Activated naive CD4-positive, alpha-beta T cell treated with anti-CD3 and anti-CD28 coated beads, Interleukin-2, amount 50 U/mL, for 24 hours (primary cell): ENCODE results near the gene RPAP3.

Experiments used
- H3K27ac Mint-ChIP-seq: one replicate; pipeline ENCODE4 v1.8.0; 2021; ENCODE audit warnings: mild to moderate bottlenecking, mixed read lengths
- H3K27me3 Mint-ChIP-seq: one replicate; pipeline ENCODE4 v1.8.0; 2021; ENCODE audit warnings: mixed read lengths
- H3K36me3 Mint-ChIP-seq: one replicate; pipeline ENCODE4 v1.8.0; 2021; ENCODE audit warnings: mixed read lengths
- H3K4me1 Mint-ChIP-seq: one replicate; pipeline ENCODE4 v1.8.0; 2021; ENCODE audit warnings: mixed read lengths
- H3K4me3 Mint-ChIP-seq: one replicate; pipeline ENCODE4 v1.8.0; 2021; ENCODE audit warnings: mild to moderate bottlenecking, mixed read lengths
- H3K9me3 Mint-ChIP-seq: one replicate; pipeline ENCODE4 v1.8.0; 2021; ENCODE audit warnings: mixed read lengths

Gene RPAP3

GRCh38 chr12:47734725-47735480 is 29.1 kb upstream of the RPAP3 start:
- no peaks in the 10 kb centered on the region for H3K36me3 Mint-ChIP-seq
- peaks cover 6% of the 10 kb centered on the region for H3K4me1 Mint-ChIP-seq
- H3K4me3 Mint-ChIP-seq: no peak overlapping the region
- H3K27ac Mint-ChIP-seq: no peak overlapping the region
- no peaks in the 10 kb centered on the region for H3K9me3 Mint-ChIP-seq
- no peaks in the 10 kb centered on the region for H3K27me3 Mint-ChIP-seq

- no peaks in the 10 kb centered on the region for H3K27me3 Mint-ChIP-seq
- no peak overlapping the region for H3K4me3 Mint-ChIP-seq
- H3K9me3 Mint-ChIP-seq: no peaks in the 10 kb centered on the region
- H3K27ac Mint-ChIP-seq: no peak overlapping the region
- no peaks in the 10 kb centered on the region for H3K36me3 Mint-ChIP-seq
- no peaks in the 10 kb centered on the region for H3K4me1 Mint-ChIP-seq
Measured at GRCh38 chr12:47733142-47733541, 27.3 kb upstream of the RPAP3 start.

GRCh38 chr12:47732504-47732903 is 26.7 kb upstream of the RPAP3 start:
- Mint-ChIP-seq H3K27ac (no peak overlapping the region), H3K4me3 (no peak overlapping the region), H3K9me3 (no peaks in the 10 kb centered on the region), H3K27me3 (no peaks in the 10 kb centered on the region), H3K4me1 (no peaks in the 10 kb centered on the region), H3K36me3 (no peaks in the 10 kb centered on the region)

DNA sequence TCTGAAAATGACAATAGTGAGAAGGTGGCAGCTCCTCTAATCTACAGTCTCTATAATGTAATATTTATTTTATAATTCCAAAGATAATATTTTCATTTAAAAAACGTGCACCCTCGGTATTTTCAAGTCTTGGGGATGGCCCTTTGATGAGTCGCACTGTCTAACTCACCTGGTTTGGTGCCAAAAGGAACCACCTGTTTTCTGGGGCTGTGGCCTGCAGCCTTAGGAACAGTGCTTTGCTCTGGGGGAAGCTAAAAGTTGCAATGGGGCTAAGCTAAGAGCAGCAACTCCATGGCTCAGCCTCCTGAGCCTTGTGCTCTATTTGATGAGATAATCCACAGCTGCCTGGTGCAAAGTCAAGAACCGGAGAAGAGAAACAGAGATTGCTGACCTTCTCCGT is 25.9 kb upstream of the RPAP3 start:
- no peaks in the 10 kb centered on the region for H3K27me3 Mint-ChIP-seq
- no peaks in the 10 kb centered on the region for H3K36me3 Mint-ChIP-seq
- H3K27ac Mint-ChIP-seq: no peak overlapping the region
- H3K4me1 Mint-ChIP-seq: no peaks in the 10 kb centered on the region
- H3K9me3 Mint-ChIP-seq: no peaks in the 10 kb centered on the region
- no peak overlapping the region for H3K4me3 Mint-ChIP-seq

GRCh38 chr12:47730341-47730744 is 24.5 kb upstream of the RPAP3 start:
- H3K27ac Mint-ChIP-seq: no peak overlapping the region
- no peaks in the 10 kb centered on the region for H3K4me1 Mint-ChIP-seq
- no peak overlapping the region for H3K4me3 Mint-ChIP-seq
- no peaks in the 10 kb centered on the region for H3K27me3 Mint-ChIP-seq
- H3K9me3 Mint-ChIP-seq: no peaks in the 10 kb centered on the region
- H3K36me3 Mint-ChIP-seq: no peaks in the 10 kb centered on the region

- no peaks in the 10 kb centered on the region for H3K27me3 Mint-ChIP-seq
- no peak overlapping the region for H3K27ac Mint-ChIP-seq
- H3K4me1 Mint-ChIP-seq: no peaks in the 10 kb centered on the region
- H3K36me3 Mint-ChIP-seq: no peaks in the 10 kb centered on the region
- H3K4me3 Mint-ChIP-seq: no peak overlapping the region
- H3K9me3 Mint-ChIP-seq: no peaks in the 10 kb centered on the region
Measured at GRCh38 chr12:47729233-47729632, 23.4 kb upstream of the RPAP3 start.

- peaks cover 10% of the 10 kb centered on the region for H3K4me1 Mint-ChIP-seq
- no peak overlapping the region for H3K4me3 Mint-ChIP-seq
- no peaks in the 10 kb centered on the region for H3K27me3 Mint-ChIP-seq
- no peak overlapping the region for H3K27ac Mint-ChIP-seq
- H3K9me3 Mint-ChIP-seq: no peaks in the 10 kb centered on the region
- peaks cover 2% of the 10 kb centered on the region for H3K36me3 Mint-ChIP-seq
Measured at GRCh38 chr12:47725893-47726292, 20.1 kb upstream of the RPAP3 start.

- H3K36me3 Mint-ChIP-seq: peaks cover 2% of the 10 kb centered on the region
- H3K4me1 Mint-ChIP-seq: peaks cover 10% of the 10 kb centered on the region
- H3K4me3 Mint-ChIP-seq: no peak within 1 kb of the TSS
- no peak within 1 kb of the TSS for H3K27ac Mint-ChIP-seq
- no peaks in the 10 kb centered on the region for H3K27me3 Mint-ChIP-seq
- no peaks in the 10 kb centered on the region for H3K9me3 Mint-ChIP-seq
Measured at GRCh38 chr12:47725091-47725772, 19.4 kb upstream of the RPAP3 start, which contains the start of gene ENDOU. ENDOU (minus strand) TSS chr12:47725490; CDS start chr12:47725413, 77 bp downstream.

DNA sequence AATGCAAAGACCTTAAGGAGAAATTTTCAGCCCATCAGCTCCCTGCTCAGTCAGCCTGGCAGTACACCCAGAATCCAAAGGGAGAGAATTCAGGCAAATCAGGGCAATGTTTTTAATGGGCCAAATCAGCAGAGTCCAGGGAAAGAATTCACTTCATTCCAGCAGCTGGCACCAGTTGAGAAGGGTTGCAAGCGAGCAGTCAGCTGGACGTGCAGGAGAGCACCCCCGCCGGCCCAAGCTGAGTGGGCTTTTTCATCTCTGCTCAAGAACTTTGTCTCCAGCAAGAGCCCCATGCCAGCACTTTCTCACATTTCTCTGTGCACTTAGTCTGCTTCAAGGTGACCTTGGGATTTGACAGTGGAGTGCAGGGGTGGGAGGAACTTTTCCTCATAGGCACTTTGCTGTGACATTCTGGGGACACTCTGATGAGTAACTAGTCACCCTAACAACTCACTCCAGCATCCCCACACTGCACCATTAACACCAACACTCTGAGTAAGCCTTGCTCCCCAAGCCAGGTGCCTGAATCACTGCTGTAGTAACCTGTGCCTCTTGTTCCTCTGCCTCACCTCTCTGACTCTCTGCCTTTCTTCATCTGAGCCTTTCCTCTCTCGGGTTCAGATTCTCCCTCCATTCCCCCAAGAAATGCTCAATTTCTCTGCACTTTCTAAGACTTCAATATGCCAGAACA is 17.3 kb upstream of the RPAP3 start:
- peaks cover 12% of the 10 kb centered on the region for H3K4me1 Mint-ChIP-seq
- peak overlapping the region; percentile 43 for H3K27ac Mint-ChIP-seq
- H3K27me3 Mint-ChIP-seq: no peaks in the 10 kb centered on the region
- no peaks in the 10 kb centered on the region for H3K9me3 Mint-ChIP-seq
- peaks cover 2% of the 10 kb centered on the region for H3K36me3 Mint-ChIP-seq
- no peak overlapping the region for H3K4me3 Mint-ChIP-seq

GRCh38 chr12:47722136-47722834 is 16.5 kb upstream of the RPAP3 start:
- Mint-ChIP-seq H3K4me3 (no peak overlapping the region), H3K27me3 (no peaks in the 10 kb centered on the region), H3K36me3 (peaks cover 2% of the 10 kb centered on the region), H3K27ac (no peak overlapping the region), H3K9me3 (no peaks in the 10 kb centered on the region), H3K4me1 (peaks cover 20% of the 10 kb centered on the region)

DNA sequence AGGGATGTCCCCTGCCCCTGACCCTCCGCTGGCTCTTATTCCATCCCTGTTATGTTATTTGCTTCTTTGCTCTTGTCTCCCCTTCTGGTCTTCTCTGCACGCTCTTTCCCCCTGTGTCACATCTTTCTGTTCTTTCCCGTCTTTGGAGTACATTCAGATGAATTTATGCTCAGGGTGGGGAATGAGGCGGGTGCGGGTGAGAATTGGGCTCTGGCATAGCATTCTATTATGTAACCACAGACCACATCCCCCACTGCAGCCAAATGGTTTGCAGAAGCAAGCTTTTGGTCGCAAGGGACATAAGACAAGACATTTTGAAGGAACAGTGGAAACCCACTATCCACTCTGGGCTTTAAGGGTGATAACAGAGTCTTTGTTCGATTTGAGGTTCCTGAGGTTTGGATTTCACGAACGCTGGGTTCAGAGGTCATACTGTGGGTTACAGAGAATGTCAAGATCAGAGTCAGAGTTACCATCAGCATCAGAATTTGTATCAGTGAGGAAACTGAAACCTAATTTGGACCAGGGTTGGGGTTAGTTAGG is 15.7 kb upstream of the RPAP3 start:
- peaks cover 2% of the 10 kb centered on the region for H3K36me3 Mint-ChIP-seq
- peak overlapping the region; percentile 1 for H3K27ac Mint-ChIP-seq
- peak overlapping the region; percentile 45 for H3K4me3 Mint-ChIP-seq
- peaks cover 28% of the 10 kb centered on the region for H3K4me1 Mint-ChIP-seq
- no peaks in the 10 kb centered on the region for H3K9me3 Mint-ChIP-seq
- H3K27me3 Mint-ChIP-seq: no peaks in the 10 kb centered on the region

GRCh38 chr12:47718531-47718930 is 12.7 kb upstream of the RPAP3 start:
- Mint-ChIP-seq H3K9me3 (no peaks in the 10 kb centered on the region), H3K4me1 (peaks cover 37% of the 10 kb centered on the region), H3K27ac (no peak overlapping the region), H3K4me3 (no peak overlapping the region), H3K36me3 (peaks cover 2% of the 10 kb centered on the region), H3K27me3 (no peaks in the 10 kb centered on the region)

- no peak overlapping the region for H3K4me3 Mint-ChIP-seq
- H3K27me3 Mint-ChIP-seq: no peaks in the 10 kb centered on the region
- H3K27ac Mint-ChIP-seq: peak overlapping the region; percentile 92
- H3K9me3 Mint-ChIP-seq: no peaks in the 10 kb centered on the region
- peaks cover 2% of the 10 kb centered on the region for H3K36me3 Mint-ChIP-seq
- peaks cover 37% of the 10 kb centered on the region for H3K4me1 Mint-ChIP-seq
Measured at GRCh38 chr12:47717443-47718193, 11.8 kb upstream of the RPAP3 start.

GRCh38 chr12:47717046-47717442 is 11.2 kb upstream of the RPAP3 start:
- H3K27me3 Mint-ChIP-seq: no peaks in the 10 kb centered on the region
- peaks cover 37% of the 10 kb centered on the region for H3K4me1 Mint-ChIP-seq
- no peak overlapping the region for H3K4me3 Mint-ChIP-seq
- H3K9me3 Mint-ChIP-seq: no peaks in the 10 kb centered on the region
- no peak overlapping the region for H3K27ac Mint-ChIP-seq
- peaks cover 2% of the 10 kb centered on the region for H3K36me3 Mint-ChIP-seq
